ENCODE data around the gene KCND3.

Gene KCND3

GRCh38 chr1:111921948-111922347 lies 67.5 kb downstream of the KCND3 start:
- in situ Hi-C loops (cut with HindIII; ENCODE audit: low sequenced_read_pairs) = no loop called here

GRCh38 chr1:111920221-111921024 lies 69.0 kb downstream of the KCND3 start:
- in situ Hi-C loops (cut with HindIII; ENCODE audit: low sequenced_read_pairs) = no loop called here

GRCh38 chr1:111911776-111912515 lies 77.5 kb downstream of the KCND3 start:
- in situ Hi-C loops (cut with HindIII; ENCODE audit: low sequenced_read_pairs) = no loop called here

GRCh38 chr1:111911061-111911460 lies 78.4 kb downstream of the KCND3 start:
- in situ Hi-C loops (cut with HindIII; ENCODE audit: low sequenced_read_pairs) = no loop called here

GRCh38 chr1:111909030-111909429 lies 80.4 kb downstream of the KCND3 start:
- in situ Hi-C loops (cut with HindIII; ENCODE audit: low sequenced_read_pairs) = no loop called here

- in situ Hi-C loops (cut with HindIII; ENCODE audit: low sequenced_read_pairs) = no loop called here
Measured at GRCh38 chr1:111908011-111908621, 81.4 kb downstream of the KCND3 start.

GRCh38 chr1:111907321-111907720 lies 82.1 kb downstream of the KCND3 start:
- in situ Hi-C loops (cut with HindIII; ENCODE audit: low sequenced_read_pairs) = no loop called here

- in situ Hi-C loops (cut with HindIII; ENCODE audit: low sequenced_read_pairs) = no loop called here
Measured at GRCh38 chr1:111906816-111907215, 82.7 kb downstream of the KCND3 start.

GRCh38 chr1:111906111-111906510 lies 83.4 kb downstream of the KCND3 start:
- in situ Hi-C loops (cut with HindIII; ENCODE audit: low sequenced_read_pairs) = no loop called here

GRCh38 chr1:111904478-111905218 lies 84.8 kb downstream of the KCND3 start:
- in situ Hi-C loops (cut with HindIII; ENCODE audit: low sequenced_read_pairs) = no loop called here

- in situ Hi-C loops (cut with HindIII; ENCODE audit: low sequenced_read_pairs) = no loop called here
Measured at GRCh38 chr1:111903871-111904449, 85.5 kb downstream of the KCND3 start.

- in situ Hi-C loops (cut with HindIII; ENCODE audit: low sequenced_read_pairs) = no loop called here
Measured at GRCh38 chr1:111903148-111903870, 86.2 kb downstream of the KCND3 start.

- in situ Hi-C loops (cut with HindIII; ENCODE audit: low sequenced_read_pairs) = no loop called here
Measured at GRCh38 chr1:111895469-111895868, 94.0 kb downstream of the KCND3 start.

- in situ Hi-C loops (cut with HindIII; ENCODE audit: low sequenced_read_pairs) = no loop called here
Measured at GRCh38 chr1:111895017-111895416, 94.5 kb downstream of the KCND3 start.

GRCh38 chr1:111894497-111894896 lies 95.0 kb downstream of the KCND3 start:
- in situ Hi-C loops (cut with HindIII; ENCODE audit: low sequenced_read_pairs) = no loop called here

- in situ Hi-C loops (cut with HindIII; ENCODE audit: low sequenced_read_pairs) = no loop called here
Measured at GRCh38 chr1:111891566-111891965, 97.9 kb downstream of the KCND3 start.

GRCh38 chr1:111888740-111889376 lies 100.6 kb downstream of the KCND3 start:
- in situ Hi-C loops (cut with HindIII; ENCODE audit: low sequenced_read_pairs) = no loop called here

GRCh38 chr1:111887875-111888274 lies 101.6 kb downstream of the KCND3 start:
- in situ Hi-C loops (cut with HindIII; ENCODE audit: low sequenced_read_pairs) = no loop called here

- in situ Hi-C loops (cut with HindIII; ENCODE audit: low sequenced_read_pairs) = no loop called here
Measured at GRCh38 chr1:111887385-111887784, 102.1 kb downstream of the KCND3 start.

- in situ Hi-C loops (cut with HindIII; ENCODE audit: low sequenced_read_pairs) = no loop called here
Measured at GRCh38 chr1:111886741-111887140, 102.7 kb downstream of the KCND3 start.

Data from DLD1 (cell line).